Measurements from ENCODE around the gene CHRNA5. TPM values are rescaled to one million over a fixed set of nuclear protein-coding genes. Genes with fewer than 3 reads are reported as not detected.

The CHRNA5 gene
- total RNA-seq, 2 donors from 2014 or later: 0.22 to 0.59 TPM

GRCh38 chr15:78615151-78615589, 49.9 kb downstream of the CHRNA5 start:
- Histone ChIP-seq H3K9me3 (no peaks in the 10 kb centered on the region), H3K27me3 (peaks cover 11 to 15% of the 10 kb centered on the region in 2 donors), H3K36me3 (no peaks in the 10 kb centered on the region), H3K27ac (no peak overlapping the region), H3K4me1 (peaks cover 0 to 14% of the 10 kb centered on the region in 2 donors), H3K4me3 (no peak overlapping the region)
- DNase-seq (ENCODE audit: low spot score): peak; percentile 50
- no peak for TF ChIP-seq CTCF (IDR thresholded peaks at IDR 0.05)

- no peak for TF ChIP-seq CTCF (IDR thresholded peaks at IDR 0.05)
- DNase-seq (ENCODE audit: low spot score): no peak
- H3K9me3 ChIP-seq: no peaks in the 10 kb centered on the region
Measured at GRCh38 chr15:78616506-78616905, 51.2 kb downstream of the CHRNA5 start.

GRCh38 chr15:78617076-78617475, 51.8 kb downstream of the CHRNA5 start:
- Histone ChIP-seq H3K27ac (no peak overlapping the region), H3K4me1 (peaks cover 0 to 23% of the 10 kb centered on the region in 2 donors), H3K27me3 (peaks cover 13 to 34% of the 10 kb centered on the region in 2 donors), H3K4me3 (no peak overlapping the region), H3K9me3 (no peaks in the 10 kb centered on the region), H3K36me3 (no peaks in the 10 kb centered on the region)
- DNase-seq (ENCODE audit: low spot score): no peak
- no peak for TF ChIP-seq CTCF (IDR thresholded peaks at IDR 0.05)

More at GRCh38 chr15:78616506-78616905, 51.2 kb downstream of the CHRNA5 start:
- no peak overlapping the region for H3K27ac ChIP-seq
- H3K4me3 ChIP-seq: no peak overlapping the region
- peaks cover 0 to 23% of the 10 kb centered on the region in 2 donors for H3K4me1 ChIP-seq
- H3K36me3 ChIP-seq: no peaks in the 10 kb centered on the region
- peaks cover 13 to 28% of the 10 kb centered on the region in 2 donors for H3K27me3 ChIP-seq

- TF ChIP-seq CTCF (IDR thresholded peaks at IDR 0.05): no peak
- DNase-seq (ENCODE audit: low spot score): no peak
- no peak overlapping the region for H3K4me3 ChIP-seq
Measured at GRCh38 chr15:78617516-78617915, 52.2 kb downstream of the CHRNA5 start.

GRCh38 chr15:78618064-78618463, 52.7 kb downstream of the CHRNA5 start:
- no peak for DNase-seq (ENCODE audit: low spot score)
- Histone ChIP-seq H3K36me3 (no peaks in the 10 kb centered on the region), H3K27me3 (peaks cover 13 to 36% of the 10 kb centered on the region in 2 donors), H3K4me3 (no peak overlapping the region), H3K4me1 (peaks cover 0 to 23% of the 10 kb centered on the region in 2 donors), H3K27ac (no peak overlapping the region), H3K9me3 (no peaks in the 10 kb centered on the region)
- no peak for TF ChIP-seq CTCF (IDR thresholded peaks at IDR 0.05)

More at GRCh38 chr15:78617516-78617915, 52.2 kb downstream of the CHRNA5 start:
- Histone ChIP-seq H3K9me3 (no peaks in the 10 kb centered on the region), H3K27me3 (peaks cover 13 to 36% of the 10 kb centered on the region in 2 donors), H3K36me3 (no peaks in the 10 kb centered on the region), H3K27ac (no peak overlapping the region), H3K4me1 (peaks cover 0 to 23% of the 10 kb centered on the region in 2 donors)

GRCh38 chr15:78618490-78618934, 53.2 kb downstream of the CHRNA5 start:
- H3K27ac ChIP-seq: no peak overlapping the region
- H3K36me3 ChIP-seq: no peaks in the 10 kb centered on the region
- H3K4me3 ChIP-seq: no peak overlapping the region
- no peaks in the 10 kb centered on the region for H3K9me3 ChIP-seq
- peak; percentile 94 for DNase-seq (ENCODE audit: low spot score)
- H3K27me3 ChIP-seq: peaks cover 13 to 36% of the 10 kb centered on the region in 2 donors
- H3K4me1 ChIP-seq: peaks cover 0 to 23% of the 10 kb centered on the region in 2 donors
- peak; percentile 82 to 92 for TF ChIP-seq CTCF (IDR thresholded peaks at IDR 0.05)

Data from right atrium auricular region (tissue), 2 donors.